ENCODE data around the gene DDO. TPM values are rescaled to one million over a fixed set of nuclear protein-coding genes. Genes with fewer than 3 reads are reported as not detected.

Gene DDO
- total RNA-seq: 0.39 and 0.44 TPM in 2 replicates

DNA sequence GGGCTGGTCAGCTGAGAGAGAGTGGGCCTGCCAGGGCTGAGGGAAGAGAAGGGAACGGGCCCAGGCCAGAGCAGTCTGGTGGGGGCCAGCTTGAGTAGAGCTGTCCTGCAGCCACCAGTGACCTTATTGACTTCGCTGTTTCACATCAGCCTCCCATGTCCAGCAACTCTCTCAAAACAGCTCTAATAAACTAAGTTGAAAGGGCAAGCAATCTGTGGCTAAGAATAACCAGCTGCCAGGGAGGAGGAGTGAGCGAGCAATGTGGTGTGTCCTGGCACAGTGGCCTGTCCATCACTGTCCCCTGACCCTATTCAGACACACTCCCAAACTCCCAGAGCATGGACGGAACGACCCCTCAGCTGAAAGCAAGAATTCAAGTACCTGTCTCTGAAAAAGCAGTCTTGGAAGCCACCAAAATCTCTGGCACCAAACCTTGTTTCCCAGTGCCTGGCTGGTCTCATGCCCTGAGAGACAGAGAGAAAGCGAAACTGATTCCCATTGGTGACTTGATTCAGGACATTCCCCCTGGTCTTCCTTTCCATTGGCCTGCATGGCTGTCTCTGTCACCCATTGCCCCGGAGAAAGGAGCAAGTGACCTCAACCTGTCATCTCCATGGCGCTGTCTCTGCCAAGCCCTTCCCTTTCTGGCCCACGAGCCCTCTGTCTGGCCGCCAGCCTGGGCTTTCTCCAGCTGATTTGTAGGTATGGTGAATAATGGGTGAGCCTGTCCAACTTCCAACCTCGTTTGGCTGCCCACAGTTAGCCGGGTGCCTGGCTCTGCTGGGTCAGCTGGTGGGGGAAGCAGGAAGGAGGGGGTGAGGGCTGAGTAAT is at the start of gene DDO:
Gene DDO, minus strand, starts transcription at position 490 of the 831 bp plus-strand sequence. CDS start 2,113 bp downstream, outside the sequence.

GRCh38 chr6:110357664-110358552 is 57.5 kb downstream of the DDO start, which contains the start of gene METTL24:
TSS of gene METTL24 (minus strand) at chr6:110358349. CDS start at chr6:110358272, 77 bp downstream.

Other genes starting within 250 kb of the DDO start
- gene WASF1, start 235.9 kb downstream of the DDO start, total RNA-seq: 12.8 and 20.6 TPM in 2 replicates
- gene CDC40, start 235.1 kb downstream of the DDO start, total RNA-seq: 13.6 and 19.1 TPM in 2 replicates
- gene METTL24, start 57.2 kb downstream of the DDO start, total RNA-seq: not detected in 2 replicates
- gene SLC22A16, start 61.0 kb upstream of the DDO start, total RNA-seq: 0.39 and 0.62 TPM in 2 replicates

All from cardiac ventricle fibroblast (primary cell).